ENCODE measurements around the gene ACTR10.

The ACTR10 gene

GRCh38 chr14:58199726-58200479, at the start of gene ACTR10:
TSS of gene ACTR10 (plus strand) at chr14:58200149. CDS start at chr14:58200218, 69 bp downstream.
- DNase-seq = peak; percentile 87

DNA sequence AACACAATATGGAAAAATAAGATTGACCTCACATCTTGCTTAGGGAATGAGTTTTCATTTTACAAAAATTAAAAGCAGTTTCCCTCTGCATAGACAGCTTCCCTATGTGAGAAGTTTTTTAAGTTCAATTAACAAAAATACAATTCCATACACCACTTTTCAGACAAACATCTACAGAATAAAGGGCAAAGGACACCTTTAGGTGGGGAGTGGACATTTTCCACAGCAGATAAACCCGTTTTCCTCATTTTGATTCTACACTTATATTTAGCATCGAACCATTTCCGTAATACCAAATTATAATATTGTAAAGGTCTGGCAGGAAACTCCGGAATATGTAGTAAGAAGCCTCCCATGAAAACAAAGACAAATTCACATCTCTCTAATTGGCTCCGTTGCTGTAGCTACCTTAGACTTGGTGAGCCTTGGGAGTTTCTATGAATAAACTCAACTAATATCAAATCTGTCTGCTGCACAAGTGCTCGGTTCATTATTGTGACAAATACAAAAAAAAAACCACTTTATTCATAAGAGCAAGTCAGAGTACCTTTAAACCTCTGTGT, 49.6 kb upstream of the ACTR10 start:
- DNase-seq = no peak

DNA sequence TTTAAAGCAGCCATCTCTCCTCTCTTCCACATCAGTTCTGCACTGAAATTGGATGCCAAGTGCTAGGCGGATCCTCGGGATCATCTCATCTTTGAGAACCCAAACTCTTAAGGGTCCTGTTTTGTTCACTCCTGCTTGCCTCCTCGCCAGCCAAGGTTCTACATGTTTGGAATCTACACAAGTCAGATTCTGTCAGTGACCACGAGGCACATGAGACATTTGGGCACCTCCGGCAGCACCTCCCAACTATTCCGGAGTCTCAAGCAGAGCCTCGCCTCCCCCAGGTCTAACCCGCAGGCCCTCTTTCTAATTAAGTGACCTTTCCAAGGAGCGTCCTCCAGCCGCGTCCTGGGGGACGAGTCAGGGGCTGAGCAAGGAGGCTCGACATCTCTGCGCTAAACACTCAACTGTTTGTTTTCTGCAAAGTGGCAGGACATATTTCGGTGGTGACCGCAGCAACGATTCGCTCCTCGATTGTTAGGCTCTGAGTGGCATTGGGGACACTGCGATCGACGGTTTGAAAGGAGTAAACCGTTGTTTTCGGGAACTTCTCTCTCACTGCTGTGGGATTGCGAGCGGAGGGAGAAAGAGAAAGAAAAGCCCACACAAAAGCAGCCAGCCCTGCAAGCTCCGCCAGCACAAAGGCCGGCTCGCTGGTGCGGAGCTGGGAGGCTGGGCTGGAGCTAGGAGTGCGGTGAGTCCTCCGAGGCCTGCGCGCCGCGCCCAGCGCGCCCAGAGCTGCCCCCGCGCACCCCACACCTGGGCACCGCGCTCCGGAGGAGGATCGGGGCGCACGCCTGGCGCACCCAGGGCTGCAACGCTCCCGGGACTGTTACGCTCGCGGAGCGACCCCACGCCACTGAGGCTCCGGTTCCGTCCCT, 48.6 kb upstream of the ACTR10 start:
- peak; percentile 46 for DNase-seq

- peak; percentile 87 for DNase-seq
These were observed 47.7 kb upstream of the ACTR10 start, which contains the start of gene ARMH4 for GRCh38 chr14:58152014-58152857. TSS of gene ARMH4 (minus strand) at chr14:58152213. CDS start at chr14:58139358, 12,855 bp downstream.

GRCh38 chr14:58160561-58160960, 39.4 kb upstream of the ACTR10 start:
- no peak for DNase-seq

DNA sequence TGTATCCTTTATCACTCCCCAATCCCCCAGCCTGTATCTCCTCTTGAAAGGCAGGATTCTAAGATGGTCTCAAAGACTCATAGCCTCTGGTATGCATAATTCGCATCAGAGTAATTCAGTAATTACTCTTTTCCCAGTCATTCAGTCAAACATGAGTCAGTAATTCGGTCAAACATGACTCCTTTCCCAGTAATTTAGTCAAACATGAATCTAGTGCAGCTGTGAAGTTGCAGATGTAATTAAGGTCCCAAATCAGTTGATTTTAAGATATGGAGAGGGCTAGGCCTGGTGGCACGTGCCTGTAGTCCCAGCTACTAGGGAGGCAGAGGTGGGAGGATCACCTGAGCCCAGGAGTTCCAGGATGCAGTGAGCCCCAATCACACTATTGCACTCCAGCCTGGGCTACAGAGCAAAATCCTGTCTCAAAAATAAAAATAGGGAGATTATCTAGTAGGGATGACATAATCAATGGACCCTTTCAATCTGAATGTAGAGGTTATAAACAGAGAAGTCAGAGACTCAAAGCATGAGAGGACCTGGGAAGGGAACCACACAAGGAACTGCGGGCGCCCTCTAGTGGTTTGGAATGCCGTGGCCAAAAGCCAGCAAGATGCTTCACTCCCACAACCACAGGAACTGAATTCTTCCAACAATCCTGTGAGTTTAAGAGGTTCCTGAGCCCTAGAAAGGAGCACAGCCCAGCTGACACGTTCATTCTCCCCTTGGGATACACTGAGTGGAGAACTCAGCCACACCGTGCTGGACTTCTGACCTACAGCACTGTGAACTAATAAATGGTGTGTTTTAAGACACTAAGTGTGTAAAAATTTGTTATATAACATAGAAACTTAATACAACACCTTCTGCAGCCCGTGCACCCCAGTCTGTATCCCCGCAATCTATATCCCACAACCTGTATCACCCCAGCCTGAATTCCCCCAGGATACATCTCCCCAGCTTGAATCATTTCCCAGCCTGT, 33.7 kb upstream of the ACTR10 start:
- DNase-seq = peak; percentile 75

DNA sequence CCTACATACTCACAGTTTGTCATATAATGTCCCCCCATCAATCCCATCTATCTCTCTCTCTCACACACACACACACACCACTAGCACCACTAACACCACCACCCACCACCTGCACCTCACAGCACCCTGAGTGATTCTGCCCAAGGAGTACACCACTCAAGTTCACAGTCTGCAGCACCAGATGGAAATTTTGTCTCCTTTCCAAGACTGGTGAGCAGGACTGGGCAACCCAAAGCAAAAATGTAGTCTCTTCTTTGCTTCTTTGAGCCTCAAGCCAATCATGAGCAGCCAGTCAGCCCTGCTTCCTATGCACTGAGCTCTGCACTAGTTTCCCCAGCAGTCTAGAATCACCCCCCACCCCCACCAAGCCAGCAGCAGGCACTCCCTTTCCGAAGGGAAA, 32.9 kb upstream of the ACTR10 start:
- DNase-seq = no peak

DNA sequence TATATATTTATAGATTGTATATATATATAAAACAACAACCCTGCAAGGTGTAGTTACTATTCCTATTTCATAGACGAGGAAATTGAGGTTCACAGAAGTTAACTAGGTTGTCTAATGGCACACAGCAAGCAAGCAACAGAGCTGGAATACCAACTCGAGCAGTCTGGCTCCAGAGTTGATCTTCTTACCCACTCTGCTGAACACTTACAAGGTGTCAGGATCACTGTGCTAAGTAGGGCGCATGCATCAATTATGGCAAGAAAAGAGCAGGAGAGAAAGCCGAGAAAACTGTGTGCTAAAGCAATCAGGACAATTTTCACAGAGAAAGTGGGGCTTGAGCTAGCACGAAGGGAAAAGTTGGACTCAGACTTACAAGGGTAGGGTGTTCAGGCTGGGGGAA, 32.1 kb upstream of the ACTR10 start:
- DNase-seq = no peak

DNA sequence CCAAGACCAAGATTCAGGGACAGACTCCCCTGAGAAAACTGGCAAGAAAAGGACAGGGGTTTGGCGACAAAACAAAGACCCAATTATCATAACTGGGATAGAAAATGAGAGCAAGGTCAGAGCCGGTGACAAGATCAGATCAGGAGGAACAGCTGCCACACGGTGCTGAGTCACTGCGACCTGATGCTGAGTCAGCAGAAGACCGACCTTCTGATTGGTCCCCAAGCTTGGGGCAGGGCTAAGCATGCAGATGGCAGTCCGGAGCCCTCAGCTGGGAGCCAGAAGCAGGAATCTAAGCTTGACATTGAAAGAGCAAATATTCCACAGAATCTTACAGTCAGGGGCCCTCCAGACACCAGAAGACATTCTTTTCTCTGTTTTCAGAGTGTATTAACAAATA, 28.9 kb upstream of the ACTR10 start:
- DNase-seq = peak; percentile 19

GRCh38 chr14:58177125-58177524, 22.8 kb upstream of the ACTR10 start:
- no peak for DNase-seq

GRCh38 chr14:58189176-58189575, 10.8 kb upstream of the ACTR10 start:
- DNase-seq = no peak

DNA sequence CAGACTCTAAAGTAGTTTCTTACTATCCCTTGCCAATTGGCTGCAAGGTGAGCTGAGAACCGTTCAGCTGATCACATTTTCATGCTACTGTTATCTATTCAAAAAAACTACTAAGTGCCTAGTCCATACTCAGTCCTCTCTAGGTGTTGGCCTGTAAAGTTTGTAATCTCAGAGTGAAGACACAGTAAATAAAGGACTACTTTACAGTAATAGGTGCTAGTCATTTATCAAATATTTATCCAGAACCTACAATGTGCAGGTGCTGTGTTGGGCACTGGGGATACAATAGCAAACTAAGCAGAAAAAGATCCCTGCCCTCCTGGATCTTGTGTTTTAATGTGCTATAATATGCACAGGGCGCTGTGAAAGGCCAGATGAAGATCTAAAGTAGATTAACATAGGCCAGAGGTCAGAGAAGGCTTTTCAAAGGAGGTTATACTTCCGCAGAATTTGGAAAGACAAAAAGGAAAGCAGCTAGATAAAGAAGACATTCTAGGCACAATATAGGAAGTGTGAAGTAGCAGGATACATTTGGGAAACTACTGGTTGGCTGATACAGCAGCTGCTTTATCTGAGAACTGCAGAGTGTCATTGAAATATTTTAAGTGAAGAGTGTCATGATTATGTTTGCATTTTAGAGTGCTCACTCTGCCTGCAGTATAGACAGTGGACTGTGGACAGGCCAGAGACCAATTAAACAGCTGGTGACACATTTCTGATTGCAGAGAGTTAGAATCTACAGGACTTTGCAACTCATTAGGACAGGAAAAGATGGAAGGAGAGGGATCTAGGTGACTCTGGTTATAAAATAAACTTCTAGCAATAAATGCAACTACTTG, 8.0 kb upstream of the ACTR10 start:
- no peak for DNase-seq

GRCh38 chr14:58193542-58193941, 6.4 kb upstream of the ACTR10 start:
- DNase-seq = no peak

DNA sequence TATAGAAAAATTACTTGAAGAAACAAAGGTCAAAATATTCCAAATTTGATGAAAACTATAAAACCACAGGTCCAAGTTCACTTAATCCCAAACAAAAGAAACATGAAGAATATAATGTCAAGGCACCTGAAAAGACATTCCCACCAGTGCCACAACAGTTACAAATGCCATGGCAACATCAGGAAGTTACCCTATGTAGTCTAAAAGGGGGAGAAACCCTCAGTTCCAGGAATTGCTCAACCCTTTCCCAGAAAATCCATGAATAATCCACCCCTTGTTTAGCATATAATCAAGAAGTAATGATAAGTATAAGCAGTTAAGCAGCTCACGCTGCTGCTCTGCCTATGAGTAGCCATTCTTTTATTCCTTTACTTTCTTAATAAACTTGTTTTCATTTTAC, 3.8 kb upstream of the ACTR10 start:
- DNase-seq = no peak

DNA sequence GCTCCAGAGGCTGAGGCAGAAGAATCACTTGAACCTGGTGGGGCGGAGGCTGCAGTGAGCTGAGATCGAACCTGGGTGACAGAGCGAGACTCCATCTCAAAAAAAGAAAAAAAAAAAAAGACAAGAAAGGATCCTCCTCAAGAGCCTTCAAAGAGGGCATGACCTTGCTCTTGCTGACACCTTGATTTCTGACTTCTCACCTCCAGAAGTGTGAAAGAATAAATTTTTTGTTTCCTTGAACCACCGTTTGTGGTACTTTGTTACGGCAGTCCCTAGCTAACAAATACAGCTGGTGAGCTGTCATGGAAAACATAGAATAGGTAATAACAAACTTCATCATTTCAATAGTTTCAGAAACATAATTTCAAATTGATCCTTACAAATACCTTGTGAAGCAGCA, 1.9 kb upstream of the ACTR10 start:
- DNase-seq = no peak

GRCh38 chr14:58200480-58200841, 512 bp downstream of the ACTR10 start:
- no peak for DNase-seq

- DNase-seq = no peak
These were observed 897 bp downstream of the ACTR10 start for GRCh38 chr14:58200846-58201245.

DNA sequence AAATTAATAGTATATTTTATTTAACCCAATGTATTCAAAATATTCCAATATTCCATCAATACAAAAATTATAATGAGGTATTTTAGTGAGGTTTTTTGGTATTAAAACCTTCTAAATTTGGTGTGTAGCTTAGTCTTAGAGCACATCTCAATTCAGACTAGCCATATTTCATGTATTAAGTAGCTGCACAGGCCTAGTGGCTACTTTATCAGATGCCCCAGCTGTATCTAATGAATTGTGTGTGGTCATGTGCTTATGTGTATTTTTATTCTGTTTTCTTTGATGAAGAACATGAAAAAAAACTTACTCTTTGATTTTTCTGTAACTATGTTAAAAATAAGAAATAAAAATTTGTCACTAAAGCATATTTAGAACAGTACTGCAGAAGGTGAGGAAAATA, 13.2 kb downstream of the ACTR10 start:
- no peak for DNase-seq

DNA sequence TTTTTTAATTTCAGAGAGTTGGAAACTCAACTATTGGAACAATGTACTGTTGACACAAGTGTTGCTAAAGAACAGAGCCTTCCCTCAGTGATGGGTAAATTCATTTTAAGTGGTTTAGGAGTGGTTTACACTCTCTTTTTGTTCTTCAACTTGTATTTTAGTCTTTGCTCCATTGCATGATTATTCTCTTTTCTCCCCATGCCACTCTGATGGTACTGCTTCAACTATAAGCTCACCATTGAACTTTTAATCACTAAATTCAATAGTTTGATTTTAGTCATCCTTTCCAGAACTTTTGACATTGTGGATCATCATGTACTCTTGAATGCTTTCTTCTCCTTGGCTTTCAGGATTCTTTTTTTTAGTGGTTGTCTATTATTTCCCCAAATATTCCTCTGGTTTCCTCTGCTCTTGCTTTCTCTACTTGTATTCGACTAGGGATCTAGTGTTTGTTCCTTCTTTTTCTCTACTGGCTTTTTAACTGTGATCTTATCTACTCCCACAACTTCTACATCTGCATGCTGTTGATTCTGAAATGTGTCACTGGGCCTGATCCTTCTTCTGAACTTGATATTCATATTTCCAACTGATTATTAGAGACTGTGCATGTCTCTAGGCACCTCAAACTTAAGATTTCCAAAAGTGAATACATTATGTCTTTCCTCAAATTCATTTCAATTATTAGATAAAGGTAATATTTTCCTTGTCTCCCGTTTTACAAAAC, 15.4 kb downstream of the ACTR10 start:
- no peak for DNase-seq

GRCh38 chr14:58216544-58216943, 16.6 kb downstream of the ACTR10 start:
- DNase-seq = no peak
